ENCODE results near the gene DSTYK. TPM values are rescaled to one million over a fixed set of nuclear protein-coding genes. Genes with fewer than 3 reads are reported as not detected.
"Not testable (repeated sequence)": the region's sequence is repeated elsewhere in the genome, so short reads cannot be mapped to it uniquely, and the experiment has no call there.

Gene DSTYK
- total and polyA plus RNA-seq, 7 experiments from 2014 or later: 6.4 to 18.5 (median 11.8) TPM

DNA sequence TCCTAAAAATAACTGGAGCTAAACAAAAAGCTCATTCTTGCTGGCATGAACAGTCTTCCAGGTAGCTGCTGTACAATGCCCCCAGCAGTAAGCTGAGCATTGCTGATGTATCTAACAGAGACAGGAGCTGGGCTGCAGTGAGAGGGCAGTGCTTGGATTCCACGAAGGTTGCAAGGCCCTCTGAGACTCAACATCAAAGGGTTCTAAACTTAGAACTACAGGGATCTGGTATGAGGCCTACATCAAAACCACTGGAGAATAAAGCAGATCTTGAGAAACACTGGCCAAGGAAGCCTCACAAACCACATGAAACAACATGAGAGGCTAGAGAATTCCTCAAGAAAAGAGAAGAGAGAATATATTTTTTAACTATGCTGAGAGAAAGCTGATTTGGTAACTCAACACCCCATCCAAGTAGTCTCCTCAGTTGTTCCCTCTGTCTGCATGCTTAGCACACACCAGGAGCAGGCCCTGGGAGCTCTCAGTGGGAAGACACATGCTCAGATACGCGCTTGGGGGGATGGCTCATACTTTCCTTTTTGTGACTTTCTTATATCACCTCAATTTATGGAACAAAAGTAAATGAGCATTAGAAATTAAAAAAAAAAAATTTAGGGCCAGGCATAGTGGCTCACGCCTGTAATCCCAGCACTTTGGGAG lies 27.7 kb downstream of the DSTYK start:
- peaks cover 31 to 57% (median 52%) of the 10 kb centered on the region in 7 donors for H3K4me1 Mint-ChIP-seq
- peaks cover 7 to 39% (median 33%) of the 10 kb centered on the region in 5 donors for H3K36me3 Mint-ChIP-seq
- H3K9me3 ChIP-seq (ENCODE audit: control insufficient read depth in 2 of 3, low read length in 3 of 3): no peaks in the 10 kb centered on the region
- H3K4me1 ChIP-seq (ENCODE audit: control insufficient read depth in 2 of 2, insufficient read depth in 2 of 2, low read length in 2 of 2): peaks cover 0 to 14% of the 10 kb centered on the region in 2 donors
- intact Hi-C loops (cut with micrococcal nuclease): no loop called here
- ATAC-seq: no peak
- no peaks in the 10 kb centered on the region for H3K27me3 Mint-ChIP-seq
- ChIA-PET CTCF (interaction anchor here (0.5 to 1.0 kb wide), 2 partner anchors 71 to 145 kb away, joined by 4 read pairs; no protein-coding TSS in a partner anchor), POLR2A (no interaction called here)
- H3K36me3 ChIP-seq (ENCODE audit: control insufficient read depth in 2 of 3, insufficient read depth in 3 of 3, low read length in 3 of 3): peaks cover 0 to 32% (median 3%) of the 10 kb centered on the region in 3 experiments
- H3K9me3 Mint-ChIP-seq: no peaks in the 10 kb centered on the region
- H3K4me3 ChIP-seq (ENCODE audit: low read length): no peak overlapping the region
- H3K27ac ChIP-seq (ENCODE audit: low read depth, low read length): no peak overlapping the region
- peak overlapping the region; percentile 4 to 71 (median 27) for H3K27ac Mint-ChIP-seq
- H3K27me3 ChIP-seq (ENCODE audit: control insufficient read depth in 2 of 2, insufficient read depth in 2 of 2, low read length in 2 of 2): no peaks in the 10 kb centered on the region
- peak overlapping the region in 8 of 10 donors; percentile 25 to 66 (median 46) for H3K4me3 Mint-ChIP-seq
- DNase-seq: no peak

DNA sequence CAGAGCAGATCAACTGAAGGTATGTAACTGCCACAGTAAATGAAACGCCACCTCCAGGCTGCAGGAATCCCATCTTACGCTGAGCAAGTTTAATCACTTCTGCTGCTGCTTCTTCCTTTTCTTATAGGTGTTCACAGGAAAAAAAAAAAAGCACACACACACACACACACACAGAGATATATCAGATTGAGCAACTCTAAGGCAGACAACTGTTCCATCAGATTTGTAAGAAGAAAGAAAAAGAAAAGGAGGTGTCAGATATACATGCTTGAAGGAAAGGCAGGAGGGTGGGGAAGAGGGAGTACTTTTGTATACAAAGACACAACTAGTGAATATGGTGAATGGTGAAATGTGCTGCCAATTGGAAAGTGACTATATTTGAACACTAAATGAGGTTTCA lies 28.6 kb downstream of the DSTYK start:
- intact Hi-C loops (cut with micrococcal nuclease): no loop called here

DNA sequence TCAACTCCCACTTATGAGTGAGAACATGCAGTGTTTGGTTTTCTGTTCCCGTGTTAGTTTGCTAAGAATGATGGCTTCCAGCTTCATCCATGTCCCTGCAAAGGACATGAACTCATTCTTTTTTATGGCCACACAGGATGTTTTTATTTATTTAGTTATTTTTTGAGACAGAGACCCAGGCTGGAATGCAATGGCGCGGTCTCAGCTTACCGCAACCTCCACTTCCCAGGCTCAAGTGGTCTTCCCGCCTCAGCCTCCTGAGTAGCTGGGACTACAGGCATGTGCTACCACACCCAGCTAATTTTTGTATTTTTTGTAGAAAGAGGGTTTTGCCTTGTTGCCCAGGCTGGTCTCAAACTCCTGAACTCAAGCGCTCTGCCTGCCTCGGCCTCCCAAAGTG lies 31.2 kb downstream of the DSTYK start:
- DNase-seq; H3K27me3 Mint-ChIP-seq; POLR2A ChIA-PET; H3K4me3 Mint-ChIP-seq; H3K9me3 Mint-ChIP-seq; ATAC-seq; H3K4me3 ChIP-seq (ENCODE audit: low read length); H3K27ac ChIP-seq (ENCODE audit: low read depth, low read length); H3K9me3 ChIP-seq (ENCODE audit: control insufficient read depth in 2 of 3, low read length in 3 of 3); H3K27me3 ChIP-seq (ENCODE audit: control insufficient read depth in 2 of 2, insufficient read depth in 2 of 2, low read length in 2 of 2); intact Hi-C loops (cut with micrococcal nuclease): not testable (repeated sequence)
- H3K36me3 Mint-ChIP-seq: peaks cover 3 to 35% (median 24%) of the 10 kb centered on the region in 5 donors
- H3K36me3 ChIP-seq (ENCODE audit: control insufficient read depth in 2 of 3, insufficient read depth in 3 of 3, low read length in 3 of 3): peaks cover 0 to 25% (median 3%) of the 10 kb centered on the region in 3 experiments
- peaks cover 0 to 14% of the 10 kb centered on the region in 2 donors for H3K4me1 ChIP-seq (ENCODE audit: control insufficient read depth in 2 of 2, insufficient read depth in 2 of 2, low read length in 2 of 2)
- CTCF ChIA-PET: interaction anchor here (0.8 kb wide), 1 partner anchor 345 kb away, joined by 5 read pairs; no protein-coding TSS in a partner anchor
- H3K4me1 Mint-ChIP-seq: peaks cover 15 to 30% (median 24%) of the 10 kb centered on the region in 7 donors
- peak overlapping the region in 1 of 9 donors; percentile 63 for H3K27ac Mint-ChIP-seq

More for the DNA sequence above, 28.6 kb downstream of the DSTYK start:
- Mint-ChIP-seq H3K27me3 (no peaks in the 10 kb centered on the region), H3K36me3 (peaks cover 6 to 38% (median 35%) of the 10 kb centered on the region in 5 donors), H3K9me3 (no peaks in the 10 kb centered on the region), H3K4me3 (peak overlapping the region in 1 of 10 donors; percentile 20), H3K27ac (peak overlapping the region in 6 of 9 donors; percentile 11 to 71 (median 36)), H3K4me1 (peaks cover 31 to 54% (median 48%) of the 10 kb centered on the region in 7 donors)
- ChIA-PET POLR2A (no interaction called here), CTCF (interaction anchor here (0.5 to 1.0 kb wide), 2 partner anchors 72 to 146 kb away, joined by 4 read pairs; no protein-coding TSS in a partner anchor)
- ATAC-seq (no peak), DNase-seq (no peak)
- H3K27ac ChIP-seq (ENCODE audit: low read depth, low read length): no peak overlapping the region
- H3K9me3 ChIP-seq (ENCODE audit: control insufficient read depth in 2 of 3, low read length in 3 of 3): no peaks in the 10 kb centered on the region
- no peaks in the 10 kb centered on the region for H3K27me3 ChIP-seq (ENCODE audit: control insufficient read depth in 2 of 2, insufficient read depth in 2 of 2, low read length in 2 of 2)
- H3K4me1 ChIP-seq (ENCODE audit: control insufficient read depth in 2 of 2, insufficient read depth in 2 of 2, low read length in 2 of 2): peaks cover 0 to 14% of the 10 kb centered on the region in 2 donors
- H3K36me3 ChIP-seq (ENCODE audit: control insufficient read depth in 2 of 3, insufficient read depth in 3 of 3, low read length in 3 of 3): peaks cover 0 to 36% (median 3%) of the 10 kb centered on the region in 3 experiments
- H3K4me3 ChIP-seq (ENCODE audit: low read length): no peak overlapping the region

DNA sequence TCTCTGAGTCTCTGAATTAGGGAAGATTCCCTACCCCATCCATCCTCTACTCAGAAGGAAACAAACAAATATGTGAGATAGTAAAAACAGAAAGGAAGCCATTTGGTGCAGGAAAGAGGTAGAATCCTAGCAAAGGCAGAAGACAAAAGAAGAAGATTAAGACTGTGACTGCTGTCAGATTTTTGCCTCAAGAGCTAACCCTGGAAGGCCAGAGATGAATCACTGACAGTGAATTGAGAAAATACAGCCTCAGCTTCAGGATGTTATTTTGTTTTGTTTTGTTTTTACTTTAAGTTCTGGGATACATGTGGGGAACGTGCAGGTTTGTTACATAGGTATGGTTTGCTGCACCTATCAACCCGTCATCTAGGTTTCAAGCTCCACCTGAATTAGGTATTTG lies 31.7 kb downstream of the DSTYK start:
- ChIA-PET POLR2A (no interaction called here), CTCF (interaction anchor here (0.8 kb wide), 1 partner anchor 345 kb away, joined by 5 read pairs; no protein-coding TSS in a partner anchor)
- H3K9me3 ChIP-seq (ENCODE audit: control insufficient read depth in 2 of 3, low read length in 3 of 3): no peaks in the 10 kb centered on the region
- peaks cover 14 to 29% (median 22%) of the 10 kb centered on the region in 7 donors for H3K4me1 Mint-ChIP-seq
- H3K36me3 ChIP-seq (ENCODE audit: control insufficient read depth in 2 of 3, insufficient read depth in 3 of 3, low read length in 3 of 3): peaks cover 0 to 28% (median 3%) of the 10 kb centered on the region in 3 experiments
- no peak overlapping the region for H3K4me3 ChIP-seq (ENCODE audit: low read length)
- intact Hi-C loops (cut with micrococcal nuclease): loop anchor here in 1 of 2 donors (5.0 kb wide), 1 partner anchor 32 kb away; the partner anchor contains the start of gene DSTYK
- DNase-seq (no peak), ATAC-seq (no peak)
- H3K9me3 Mint-ChIP-seq: no peaks in the 10 kb centered on the region
- peaks cover 3 to 33% (median 23%) of the 10 kb centered on the region in 5 donors for H3K36me3 Mint-ChIP-seq
- no peaks in the 10 kb centered on the region for H3K27me3 ChIP-seq (ENCODE audit: control insufficient read depth in 2 of 2, insufficient read depth in 2 of 2, low read length in 2 of 2)
- H3K27ac ChIP-seq (ENCODE audit: low read depth, low read length): no peak overlapping the region
- peaks cover 0 to 14% of the 10 kb centered on the region in 2 donors for H3K4me1 ChIP-seq (ENCODE audit: control insufficient read depth in 2 of 2, insufficient read depth in 2 of 2, low read length in 2 of 2)
- H3K4me3 Mint-ChIP-seq: no peak overlapping the region
- peak overlapping the region in 1 of 9 donors; percentile 61 for H3K27ac Mint-ChIP-seq
- no peaks in the 10 kb centered on the region for H3K27me3 Mint-ChIP-seq

DNA sequence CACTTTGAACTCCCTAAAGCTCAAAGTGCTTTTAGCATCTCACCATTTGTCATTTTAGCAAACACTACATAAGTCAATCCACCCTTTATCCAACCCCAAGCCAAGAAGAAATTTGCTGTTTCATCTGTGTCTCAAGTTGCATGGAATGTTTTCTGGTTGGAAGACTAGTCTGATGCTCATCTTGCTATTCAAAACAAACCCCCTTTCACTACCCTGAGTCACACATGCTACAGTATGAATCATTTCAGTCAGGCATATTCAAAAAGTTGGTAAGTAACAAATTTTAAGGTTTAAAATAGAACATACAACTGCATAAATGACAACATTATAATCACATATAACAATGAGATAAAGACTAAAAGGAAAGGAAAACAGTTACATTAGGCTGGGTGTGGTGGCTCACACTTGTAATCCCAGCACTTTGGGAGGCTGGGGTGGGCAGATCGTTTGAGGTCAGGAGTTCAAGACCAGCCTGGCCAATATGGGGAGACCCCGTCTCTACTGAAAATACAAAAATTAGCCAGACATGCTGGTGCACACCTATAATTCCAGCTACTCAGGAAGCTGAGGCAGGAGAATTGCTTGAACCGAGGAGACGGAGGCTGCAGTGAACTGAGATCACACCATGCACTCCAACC lies 38.7 kb downstream of the DSTYK start:
- Histone ChIP-seq H3K27me3 (ENCODE audit: control insufficient read depth in 2 of 2, insufficient read depth in 2 of 2, low read length in 2 of 2) (no peaks in the 10 kb centered on the region), H3K27ac (ENCODE audit: low read depth, low read length) (no peak overlapping the region), H3K36me3 (ENCODE audit: control insufficient read depth in 2 of 3, insufficient read depth in 3 of 3, low read length in 3 of 3) (peaks cover 3 to 36% (median 8%) of the 10 kb centered on the region in 3 experiments), H3K4me1 (ENCODE audit: control insufficient read depth in 2 of 2, insufficient read depth in 2 of 2, low read length in 2 of 2) (peaks cover 3 to 4% of the 10 kb centered on the region in 2 donors), H3K4me3 (ENCODE audit: low read length) (no peak overlapping the region), H3K9me3 (ENCODE audit: control insufficient read depth in 2 of 3, low read length in 3 of 3) (no peaks in the 10 kb centered on the region)
- H3K27ac Mint-ChIP-seq: peak overlapping the region in 2 of 9 donors; percentile 4 to 21
- H3K4me1 Mint-ChIP-seq: peaks cover 12 to 42% (median 31%) of the 10 kb centered on the region in 7 donors
- no peak for ATAC-seq
- POLR2A ChIA-PET: no interaction called here
- intact Hi-C loops (cut with micrococcal nuclease): loop anchor here (5.0 kb wide), 2 partner anchors 39 to 84 kb away; partner anchors contain the start of gene DSTYK (in 1 of the 2)
- H3K27me3 Mint-ChIP-seq: no peaks in the 10 kb centered on the region
- CTCF ChIA-PET: no interaction called here
- peaks cover 7 to 32% (median 22%) of the 10 kb centered on the region in 5 donors for H3K36me3 Mint-ChIP-seq
- DNase-seq: no peak
- H3K9me3 Mint-ChIP-seq: no peaks in the 10 kb centered on the region
- peak overlapping the region in 1 of 10 donors; percentile 28 for H3K4me3 Mint-ChIP-seq

DNA sequence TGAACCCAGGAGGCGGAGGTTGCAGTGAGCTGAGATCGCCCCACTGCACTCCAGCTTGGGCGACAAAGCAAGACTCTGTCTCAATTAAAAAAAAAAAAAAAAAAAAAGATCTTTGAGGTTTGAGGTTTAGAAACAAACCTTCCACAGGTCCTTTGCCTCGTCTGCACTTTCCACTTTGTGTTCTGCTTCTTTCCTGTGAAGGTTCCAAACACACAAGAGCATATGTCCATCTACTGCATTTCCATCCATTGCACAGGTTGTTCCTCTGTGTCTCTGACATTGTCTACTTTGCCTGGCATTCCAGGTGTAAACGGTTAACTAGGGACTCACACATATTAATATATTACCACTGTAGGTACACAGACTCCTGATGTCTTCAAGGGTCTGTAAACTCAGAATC lies 40.1 kb downstream of the DSTYK start:
- peaks cover 3 to 46% (median 8%) of the 10 kb centered on the region in 3 experiments for H3K36me3 ChIP-seq (ENCODE audit: control insufficient read depth in 2 of 3, insufficient read depth in 3 of 3, low read length in 3 of 3)
- peaks cover 3 to 4% of the 10 kb centered on the region in 2 donors for H3K4me1 ChIP-seq (ENCODE audit: control insufficient read depth in 2 of 2, insufficient read depth in 2 of 2, low read length in 2 of 2)
- Mint-ChIP-seq H3K4me1 (peaks cover 16 to 57% (median 36%) of the 10 kb centered on the region in 7 donors), H3K36me3 (peaks cover 7 to 40% (median 23%) of the 10 kb centered on the region in 5 donors), H3K27ac (peak overlapping the region in 4 of 9 donors; percentile 6 to 70 (median 40)), H3K4me3 (peak overlapping the region in 9 of 10 donors; percentile 22 to 71 (median 55)), H3K27me3 (no peaks in the 10 kb centered on the region), H3K9me3 (no peaks in the 10 kb centered on the region)
- no peaks in the 10 kb centered on the region for H3K27me3 ChIP-seq (ENCODE audit: control insufficient read depth in 2 of 2, insufficient read depth in 2 of 2, low read length in 2 of 2)
- ATAC-seq (no peak), DNase-seq (peak in 5 of 9 donors; percentile 4 to 19 (median 8))
- no peaks in the 10 kb centered on the region for H3K9me3 ChIP-seq (ENCODE audit: control insufficient read depth in 2 of 3, low read length in 3 of 3)
- CTCF ChIA-PET: interaction anchor here (0.8 kb wide), 1 partner anchor 157 kb away, joined by 3 read pairs; no protein-coding TSS in a partner anchor
- POLR2A ChIA-PET: interaction anchor here (0.6 kb wide), 1 partner anchor 123 kb away, joined by 3 read pairs; no protein-coding TSS in a partner anchor
- H3K27ac ChIP-seq (ENCODE audit: low read depth, low read length): no peak overlapping the region
- H3K4me3 ChIP-seq (ENCODE audit: low read length): no peak overlapping the region
- intact Hi-C loops (cut with micrococcal nuclease): loop anchor here (5.0 kb wide), 2 partner anchors 41 to 86 kb away; partner anchors contain the start of gene DSTYK (in 1 of the 2)

All from naive thymus-derived CD4-positive, alpha-beta T cell (primary cell).